ENCODE results near the gene SNX11.
"Not testable (repeated sequence)": the region's sequence is repeated elsewhere in the genome, so short reads cannot be mapped to it uniquely, and the experiment has no call there.

SNX11 gene, protein sequence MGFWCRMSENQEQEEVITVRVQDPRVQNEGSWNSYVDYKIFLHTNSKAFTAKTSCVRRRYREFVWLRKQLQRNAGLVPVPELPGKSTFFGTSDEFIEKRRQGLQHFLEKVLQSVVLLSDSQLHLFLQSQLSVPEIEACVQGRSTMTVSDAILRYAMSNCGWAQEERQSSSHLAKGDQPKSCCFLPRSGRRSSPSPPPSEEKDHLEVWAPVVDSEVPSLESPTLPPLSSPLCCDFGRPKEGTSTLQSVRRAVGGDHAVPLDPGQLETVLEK

GRCh38 chr17:48107137-48108055 is at the start of gene SNX11:
Gene SNX11, plus strand, starts transcription at chr17:48107766. Its CDS starts 4,278 bp downstream, at chr17:48112044.
- peak; percentile 91 for DNase-seq (ENCODE audit: low spot score)

DNA sequence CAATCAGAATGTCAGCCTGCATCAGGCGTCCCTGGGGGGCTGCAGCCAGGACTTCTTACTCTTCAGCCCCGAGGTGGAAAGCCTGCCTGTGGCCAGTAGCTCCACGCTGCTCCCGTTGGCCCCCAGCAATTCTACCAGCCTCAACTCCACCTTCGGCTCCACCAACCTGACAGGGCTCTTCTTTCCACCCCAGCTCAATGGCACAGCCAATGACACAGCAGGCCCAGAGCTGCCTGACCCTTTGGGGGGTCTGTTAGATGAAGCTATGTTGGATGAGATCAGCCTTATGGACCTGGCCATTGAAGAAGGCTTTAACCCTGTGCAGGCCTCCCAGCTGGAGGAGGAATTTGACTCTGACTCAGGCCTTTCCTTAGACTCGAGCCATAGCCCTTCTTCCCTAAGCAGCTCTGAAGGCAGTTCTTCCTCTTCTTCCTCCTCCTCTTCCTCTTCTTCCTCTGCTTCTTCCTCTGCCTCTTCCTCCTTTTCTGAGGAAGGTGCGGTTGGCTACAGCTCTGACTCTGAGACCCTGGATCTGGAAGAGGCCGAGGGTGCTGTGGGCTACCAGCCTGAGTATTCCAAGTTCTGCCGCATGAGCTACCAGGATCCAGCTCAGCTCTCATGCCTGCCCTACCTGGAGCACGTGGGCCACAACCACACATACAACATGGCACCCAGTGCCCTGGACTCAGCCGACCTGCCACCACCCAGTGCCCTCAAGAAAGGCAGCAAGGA is 49.0 kb upstream of the SNX11 start:
- DNase-seq (ENCODE audit: low spot score): no peak

- no peak for DNase-seq (ENCODE audit: low spot score)
These were observed 48.4 kb upstream of the SNX11 start for GRCh38 chr17:48059125-48059668.

- DNase-seq (ENCODE audit: low spot score): no peak
These were observed 47.3 kb upstream of the SNX11 start for GRCh38 chr17:48060249-48060648.

GRCh38 chr17:48062273-48062672 is 45.3 kb upstream of the SNX11 start:
- DNase-seq (ENCODE audit: low spot score): no peak

- no peak for DNase-seq (ENCODE audit: low spot score)
These were observed 42.9 kb upstream of the SNX11 start for GRCh38 chr17:48064638-48065037.

DNA sequence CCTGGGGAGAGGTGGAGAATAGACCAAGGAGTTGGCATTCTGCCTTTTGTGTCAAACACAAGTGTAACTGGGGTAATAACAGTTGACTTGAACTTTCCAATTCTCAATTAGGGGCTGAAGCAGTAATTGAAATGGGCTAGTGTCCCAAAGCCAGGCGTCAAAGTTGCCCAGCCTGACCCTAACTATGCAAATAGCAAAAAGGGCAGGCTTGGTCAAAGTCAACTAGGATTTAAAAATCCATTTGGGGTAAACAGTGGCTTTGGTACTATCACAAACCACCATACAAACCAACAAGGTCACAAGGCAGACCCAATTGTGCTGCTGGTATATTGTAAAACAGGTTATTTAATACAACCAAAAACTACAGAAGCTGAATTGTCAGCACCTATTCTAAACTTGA is 41.4 kb upstream of the SNX11 start:
- no peak for DNase-seq (ENCODE audit: low spot score)

GRCh38 chr17:48066656-48067055 is 40.9 kb upstream of the SNX11 start:
- DNase-seq (ENCODE audit: low spot score): no peak

- no peak for DNase-seq (ENCODE audit: low spot score)
These were observed 40.3 kb upstream of the SNX11 start for GRCh38 chr17:48067245-48067644.

DNA sequence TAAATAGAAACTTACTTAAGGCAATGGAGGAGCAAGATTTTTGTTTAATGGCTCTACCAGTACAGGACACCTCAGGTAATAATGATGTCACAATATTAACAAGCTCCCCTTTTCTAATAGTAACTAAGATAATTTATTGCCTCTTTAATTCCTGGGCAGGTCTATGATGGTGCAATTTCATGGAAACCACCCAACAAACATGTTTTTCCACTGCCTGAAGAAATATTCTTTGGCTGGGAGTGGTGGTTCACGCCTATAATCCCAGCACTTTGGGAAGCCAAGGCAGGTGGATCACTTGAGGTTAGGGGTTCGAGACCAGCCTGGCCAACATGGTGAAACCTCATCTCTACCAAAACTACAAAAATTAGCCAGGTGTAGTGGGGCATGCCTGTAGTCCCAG is 39.8 kb upstream of the SNX11 start:
- DNase-seq (ENCODE audit: low spot score): not testable (repeated sequence)

- DNase-seq (ENCODE audit: low spot score): no peak
These were observed 39.0 kb upstream of the SNX11 start for GRCh38 chr17:48068491-48068961.

DNA sequence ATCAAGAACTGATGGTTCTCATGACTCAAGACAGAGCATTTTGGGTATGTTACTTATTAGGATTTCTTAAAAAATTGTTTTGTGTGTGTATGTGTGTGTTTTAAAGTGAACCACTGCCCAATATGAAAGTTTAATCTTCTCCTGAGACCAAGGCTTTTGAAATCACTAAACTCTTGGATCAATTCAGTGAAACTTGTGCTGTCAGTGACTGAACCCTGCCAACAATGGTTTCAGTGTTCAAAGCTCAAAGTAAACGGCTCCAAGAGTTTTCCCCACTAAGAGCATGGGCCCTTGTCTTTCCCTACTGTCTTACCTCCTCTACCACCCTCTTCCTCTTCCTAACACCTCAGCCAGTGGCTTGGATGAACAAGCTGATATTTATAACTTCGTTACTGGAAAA is 37.4 kb upstream of the SNX11 start:
- DNase-seq (ENCODE audit: low spot score): no peak

- no peak for DNase-seq (ENCODE audit: low spot score)
These were observed 35.9 kb upstream of the SNX11 start for GRCh38 chr17:48071654-48072053.

DNA sequence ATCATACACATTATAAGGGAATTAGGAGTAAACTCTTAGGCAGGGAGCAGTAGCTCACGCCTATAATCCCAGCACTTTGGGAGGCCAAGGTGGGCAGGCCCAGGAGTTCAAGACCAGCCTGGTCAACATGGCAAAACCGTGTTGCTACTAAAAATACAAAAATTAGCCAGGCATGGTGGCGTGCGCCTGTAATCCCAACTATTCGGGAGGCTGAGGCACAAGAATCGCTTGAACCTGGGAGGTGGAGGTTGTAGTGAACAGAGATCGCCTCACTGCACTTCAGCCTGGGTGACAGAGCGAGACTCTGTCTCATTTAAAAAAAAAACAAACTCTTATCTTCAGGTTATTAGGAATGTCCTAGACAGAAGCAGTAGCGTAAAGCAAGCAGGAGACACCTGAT is 34.8 kb upstream of the SNX11 start:
- DNase-seq (ENCODE audit: low spot score): not testable (repeated sequence)

DNA sequence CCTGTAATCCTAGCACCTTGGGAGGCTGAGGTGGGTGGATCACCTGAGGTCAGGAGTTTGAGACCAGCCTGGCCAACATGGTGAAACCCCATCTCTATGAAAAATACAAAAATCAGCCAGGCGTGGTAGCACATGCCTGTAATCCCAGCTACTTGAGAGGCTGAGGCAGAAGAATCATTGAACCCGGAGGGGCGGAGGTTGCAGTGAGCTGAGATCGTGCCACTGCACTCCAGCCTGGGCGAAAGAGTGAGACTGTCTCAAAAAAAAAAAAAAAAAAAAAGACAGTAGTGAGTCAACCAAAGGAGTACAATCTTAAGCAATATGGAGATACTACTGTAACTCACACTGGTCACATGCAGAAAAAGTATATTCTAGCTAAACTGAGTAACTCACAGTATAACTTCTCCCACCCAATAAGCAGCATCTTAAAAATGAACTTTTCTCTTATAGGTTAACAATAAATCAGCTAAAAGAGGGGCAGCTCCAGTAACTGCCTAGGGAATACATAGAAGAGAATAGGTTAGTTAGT is 33.9 kb upstream of the SNX11 start:
- DNase-seq (ENCODE audit: low spot score): not testable (repeated sequence)

- DNase-seq (ENCODE audit: low spot score): peak; percentile 65
These were observed 33.1 kb upstream of the SNX11 start for GRCh38 chr17:48074322-48075081.

DNA sequence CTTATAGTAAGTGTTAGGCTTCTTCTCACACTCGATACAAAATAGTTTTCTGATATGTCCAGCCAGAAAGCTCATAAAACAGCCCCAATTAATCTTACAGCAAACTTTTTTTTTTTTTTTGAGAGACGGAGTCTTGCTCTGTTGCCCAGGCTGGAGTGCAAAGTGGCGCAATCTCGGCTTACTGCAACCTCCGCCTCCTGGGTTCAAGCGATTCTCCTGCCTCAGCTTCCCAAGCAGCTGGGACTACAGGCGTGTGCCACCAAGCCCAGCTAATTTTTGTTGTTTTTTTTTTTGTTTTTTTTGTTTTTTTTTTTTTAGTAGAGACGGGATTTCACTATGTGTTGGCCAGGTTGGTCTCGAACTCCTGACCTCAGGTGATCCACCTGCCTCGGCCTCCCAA is 30.4 kb upstream of the SNX11 start:
- DNase-seq (ENCODE audit: low spot score): not testable (repeated sequence)

- no peak for DNase-seq (ENCODE audit: low spot score)
These were observed 25.7 kb upstream of the SNX11 start for GRCh38 chr17:48081858-48082257.

DNA sequence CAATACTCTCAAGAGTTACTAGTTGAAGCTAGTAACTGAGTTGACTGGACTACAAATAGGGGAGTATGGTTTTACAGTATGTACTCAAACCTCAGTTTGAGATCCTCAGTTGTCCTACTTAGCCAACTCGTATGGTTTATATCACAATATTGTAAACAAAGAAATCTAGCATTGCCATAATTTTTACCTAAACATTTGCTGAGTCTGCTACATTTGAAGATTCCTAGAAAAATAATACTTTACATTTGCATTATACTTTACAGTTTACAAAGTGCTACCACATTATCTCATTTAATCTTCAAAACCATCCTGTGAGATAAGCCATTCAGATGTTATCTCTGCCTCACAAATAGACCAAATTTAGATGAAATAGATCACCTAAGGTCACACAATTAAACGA is 22.6 kb upstream of the SNX11 start:
- DNase-seq (ENCODE audit: low spot score): no peak

DNA sequence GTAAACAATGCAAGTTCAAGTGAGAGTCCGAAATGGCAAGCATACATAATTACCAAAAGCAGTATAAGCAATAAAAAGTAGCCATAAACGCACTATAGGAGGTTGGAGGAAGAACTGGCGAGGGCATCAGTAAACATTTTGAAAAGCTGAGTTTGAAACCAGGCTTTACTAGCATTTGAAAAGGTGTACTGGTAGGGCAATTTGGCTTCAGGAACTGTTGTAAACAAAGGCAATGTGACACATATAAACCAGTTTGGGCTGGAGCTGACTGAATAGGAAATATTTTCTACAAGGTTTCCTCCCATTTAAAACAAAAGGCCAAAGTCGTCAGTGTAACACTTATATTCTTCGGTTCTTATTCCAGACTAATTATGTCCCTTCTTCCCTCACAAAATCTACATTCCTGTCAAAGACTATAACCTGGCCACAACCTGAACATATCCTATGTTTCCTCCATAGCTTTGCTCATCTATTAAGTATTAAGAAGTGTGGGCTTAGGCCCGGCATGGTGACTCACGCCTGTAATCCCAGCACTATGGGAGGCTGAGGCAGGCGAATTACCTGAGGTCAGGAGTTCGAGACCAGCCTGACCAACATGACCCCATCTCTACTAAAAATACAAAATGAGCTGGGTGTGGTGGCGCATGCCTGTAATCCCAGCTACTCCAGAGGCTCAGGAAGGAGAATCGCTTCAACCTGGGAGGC is 14.1 kb upstream of the SNX11 start:
- no peak for DNase-seq (ENCODE audit: low spot score)

DNA sequence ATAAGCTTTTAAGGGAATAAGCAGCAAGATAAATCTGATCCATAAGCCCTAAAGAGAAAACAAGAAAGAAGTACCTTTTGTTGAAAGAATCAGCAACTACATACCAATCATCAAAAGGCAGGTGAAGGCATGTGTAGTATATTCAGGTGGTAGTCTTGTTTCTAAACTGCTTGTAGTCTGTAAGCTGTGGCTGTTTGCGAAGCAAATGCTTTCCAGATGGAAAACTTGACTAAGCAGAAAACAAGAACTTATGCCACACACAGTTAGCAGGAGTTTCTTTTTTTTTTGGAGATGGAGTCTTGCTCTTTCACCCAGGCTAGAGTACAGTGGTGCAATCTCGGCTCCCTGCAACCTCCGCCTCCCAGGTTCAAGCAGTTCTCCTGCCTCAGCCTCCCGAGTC is 12.0 kb upstream of the SNX11 start:
- DNase-seq (ENCODE audit: low spot score): no peak
